HFF-Myc (cell line): Measurements from ENCODE around the gene EVA1C.

Source experiments
- DNase-seq: peaks from one replicate; pipeline ENCODE4 v3.0.0-alpha.2; 2011; ENCODE audit warnings: low read depth; ENCODE audit errors: extremely low read depth
- H3K4me3 ChIP-seq: replicated peaks from 2 replicates; pipeline ENCODE4 v1.5.1; 2011; ENCODE audit warnings: low read depth, mild to moderate bottlenecking, control low read depth, low read length
- CTCF ChIP-seq: IDR thresholded peaks from 2 replicates; pipeline ENCODE4 v1.5.1; 2012; ENCODE audit warnings: mild to moderate bottlenecking, low read depth, low read length, control low read depth; ENCODE audit errors: missing control alignments

EVA1C gene

GRCh38 chr21:32381571-32381970, 30.9 kb upstream of the EVA1C start:
- TF ChIP-seq CTCF: no peak
- no peak for DNase-seq
- H3K4me3 ChIP-seq: no peak overlapping the region

GRCh38 chr21:32382108-32382644, 30.3 kb upstream of the EVA1C start:
- H3K4me3 ChIP-seq: no peak overlapping the region
- no peak for DNase-seq
- TF ChIP-seq CTCF: no peak

GRCh38 chr21:32383812-32384211, 28.7 kb upstream of the EVA1C start:
- TF ChIP-seq CTCF: no peak
- H3K4me3 ChIP-seq: no peak overlapping the region
- DNase-seq: no peak

GRCh38 chr21:32386195-32386870, 26.2 kb upstream of the EVA1C start:
- TF ChIP-seq CTCF: no peak
- no peak for DNase-seq
- H3K4me3 ChIP-seq: no peak overlapping the region

GRCh38 chr21:32387151-32387550, 25.4 kb upstream of the EVA1C start:
- no peak for TF ChIP-seq CTCF

GRCh38 chr21:32388306-32388705, 24.2 kb upstream of the EVA1C start:
- TF ChIP-seq CTCF: no peak
- H3K4me3 ChIP-seq: no peak overlapping the region
- DNase-seq: no peak

More at GRCh38 chr21:32387151-32387550, 25.4 kb upstream of the EVA1C start:
- no peak for DNase-seq
- H3K4me3 ChIP-seq: no peak overlapping the region
